H9 (cell line): ENCODE measurements around the gene SHISA9. TPM values are rescaled to one million over a fixed set of nuclear protein-coding genes. Genes with fewer than 3 reads are reported as not detected.

Experiments
- DNase-seq: peaks from one replicate; pipeline ENCODE4 v3.0.0-alpha.2; 2017
- H2AFZ ChIP-seq: one replicate; pipeline ENCODE4 v1.6.1; 2013; ENCODE audit warnings: mild to moderate bottlenecking, low read length, control low read depth, moderate library complexity
- H2AK5ac ChIP-seq: 2 replicates; pipeline ENCODE4 v1.6.1; 2013; ENCODE audit warnings: low read length, control low read depth, mixed read lengths; ENCODE audit not compliant: insufficient read length
- H2BK120ac ChIP-seq: one replicate; pipeline ENCODE4 v1.6.1; 2013; ENCODE audit warnings: low read depth, mild to moderate bottlenecking, low read length, control low read depth, inconsistent platforms; ENCODE audit not compliant: poor library complexity, severe bottlenecking
- H2BK12ac ChIP-seq: 2 replicates; pipeline ENCODE4 v1.6.1; 2013; ENCODE audit warnings: low read length, control low read depth, mixed read lengths, low read depth; ENCODE audit not compliant: insufficient read length
- H2BK15ac ChIP-seq: 2 replicates; pipeline ENCODE4 v1.6.1; 2013; ENCODE audit warnings: low read depth, low read length, control low read depth
- H2BK20ac ChIP-seq: one replicate; pipeline ENCODE4 v1.6.1; 2013; ENCODE audit warnings: low read depth, mild to moderate bottlenecking, low read length, control low read depth, inconsistent platforms; ENCODE audit not compliant: poor library complexity, severe bottlenecking
- H2BK5ac ChIP-seq: 2 replicates; pipeline ENCODE4 v1.6.1; 2013; ENCODE audit warnings: low read length, control low read depth, mixed read lengths; ENCODE audit not compliant: insufficient read length
- H3K14ac ChIP-seq: 2 replicates; pipeline ENCODE4 v1.6.1; 2013; ENCODE audit warnings: low read length, control low read depth; ENCODE audit not compliant: insufficient read depth
- H3K18ac ChIP-seq: 2 replicates; pipeline ENCODE4 v1.6.1; 2013; ENCODE audit warnings: low read depth, mild to moderate bottlenecking, mixed read lengths, low read length, control low read depth; ENCODE audit not compliant: insufficient read length
- H3K23ac ChIP-seq: 2 replicates; pipeline ENCODE4 v1.6.1; 2013; ENCODE audit warnings: low read length, control low read depth, mixed read lengths, low read depth; ENCODE audit not compliant: insufficient read length
- H3K23me2 ChIP-seq: 2 replicates; pipeline ENCODE4 v1.6.1; 2013; ENCODE audit warnings: low read depth, mild to moderate bottlenecking, mixed read lengths, low read length, control low read depth; ENCODE audit not compliant: insufficient read length, poor library complexity, severe bottlenecking
- H3K27ac ChIP-seq: 2 replicates; pipeline ENCODE4 v1.5.1; 2013; ENCODE audit warnings: low read length, control low read depth, mixed read lengths, low read depth; ENCODE audit not compliant: insufficient read length
- H3K27me3 ChIP-seq: 2 replicates; pipeline ENCODE4 v1.6.1; 2013; ENCODE audit warnings: low read length, control low read depth, inconsistent platforms; ENCODE audit not compliant: insufficient read depth
- H3K4ac ChIP-seq: 2 replicates; pipeline ENCODE4 v1.6.1; 2013; ENCODE audit warnings: low read depth, mild to moderate bottlenecking, control low read depth, inconsistent platforms, low read length, moderate library complexity
- H3K4me1 ChIP-seq: 2 replicates; pipeline ENCODE4 v1.6.1; 2013; ENCODE audit warnings: low read length, control low read depth, inconsistent platforms; ENCODE audit not compliant: insufficient read depth
- H3K4me2 ChIP-seq: 2 replicates; pipeline ENCODE4 v1.6.1; 2013; ENCODE audit warnings: low read length, control low read depth, mixed read lengths; ENCODE audit not compliant: insufficient read length, insufficient read depth
- H3K56ac ChIP-seq: 2 replicates; pipeline ENCODE4 v1.6.1; 2013; ENCODE audit warnings: low read depth, mild to moderate bottlenecking, mixed read lengths, low read length, control low read depth; ENCODE audit not compliant: insufficient read length
- H3K79me1 ChIP-seq: 2 replicates; pipeline ENCODE4 v1.6.1; 2013; ENCODE audit warnings: low read depth, mild to moderate bottlenecking, moderate library complexity, low read length, control low read depth, inconsistent platforms; ENCODE audit not compliant: insufficient read depth, poor library complexity, severe bottlenecking
- H3K79me2 ChIP-seq: 2 replicates; pipeline ENCODE4 v1.6.1; 2013; ENCODE audit warnings: low read length, control low read depth, inconsistent platforms; ENCODE audit not compliant: insufficient read depth
- H3K9ac ChIP-seq: 2 replicates; pipeline ENCODE4 v1.6.1; 2013; ENCODE audit warnings: low read length, control low read depth, mixed read lengths; ENCODE audit not compliant: insufficient read length; ENCODE audit errors: extremely low read depth
- H3K9me3 ChIP-seq: one replicate; pipeline ENCODE4 v1.6.1; 2013; ENCODE audit warnings: low read depth, low read length, inconsistent platforms; ENCODE audit not compliant: control insufficient read depth
- H3T11ph ChIP-seq: one replicate; pipeline ENCODE4 v1.6.1; 2013; ENCODE audit warnings: mild to moderate bottlenecking, low read length, control low read depth, inconsistent platforms
- H4K20me1 ChIP-seq: one replicate; pipeline ENCODE4 v1.6.1; 2013; ENCODE audit not compliant: control insufficient read depth, insufficient read length, insufficient read depth
- H4K5ac ChIP-seq: 2 replicates; pipeline ENCODE4 v1.6.1; 2013; ENCODE audit warnings: low read depth, mild to moderate bottlenecking, mixed read lengths, low read length, control low read depth; ENCODE audit not compliant: insufficient read length
- H4K8ac ChIP-seq: replicated peaks from 2 replicates; pipeline ENCODE4 v1.6.1; 2013; ENCODE audit warnings: low read length, control low read depth, mixed read lengths, low read depth; ENCODE audit not compliant: insufficient read length
- H4K91ac ChIP-seq: 2 replicates; pipeline ENCODE4 v1.6.1; 2013; ENCODE audit warnings: low read depth, mild to moderate bottlenecking, moderate library complexity, mixed read lengths, low read length, control low read depth; ENCODE audit not compliant: insufficient read length
- H3K27ac Mint-ChIP-seq, 3 experiments: 2 replicates in 2 of 3; 3 replicates in 1 of 3; pipeline ENCODE4 v1.8.0; 2020 to 2021; ENCODE audit warnings: mixed read lengths in 3 of 3, mild to moderate bottlenecking in 1 of 3, moderate library complexity in 1 of 3
- H3K27me3 Mint-ChIP-seq: 2 replicates; pipeline ENCODE4 v1.8.0; 2021; ENCODE audit warnings: low read depth, mild to moderate bottlenecking, moderate library complexity, mixed read lengths
- H3K36me3 Mint-ChIP-seq, 3 experiments: 2 replicates in 2 of 3; 3 replicates in 1 of 3; pipeline ENCODE4 v1.8.0; 2020 to 2021; ENCODE audit warnings: low read depth in 3 of 3, mixed read lengths in 3 of 3; ENCODE audit not compliant: insufficient read depth in 1 of 3
- H3K4me1 Mint-ChIP-seq, 2 experiments: 2 replicates each; pipeline ENCODE4 v1.8.0; 2020; ENCODE audit warnings: mixed read lengths in 2 of 2
- H3K4me3 Mint-ChIP-seq, 2 experiments: 2 replicates in 1 of 2; 3 replicates in 1 of 2; pipeline ENCODE4 v1.8.0; 2020 to 2021; ENCODE audit warnings: mild to moderate bottlenecking in 2 of 2, mixed read lengths in 2 of 2, moderate library complexity in 1 of 2
- H3K9me3 Mint-ChIP-seq, 2 experiments: 2 replicates in 1 of 2; 3 replicates in 1 of 2; pipeline ENCODE4 v1.8.0; 2020; ENCODE audit warnings: mild to moderate bottlenecking in 2 of 2, mixed read lengths in 2 of 2, moderate library complexity in 1 of 2
- WGBS: extraction: QIAGEN DNeasy Blood & Tissue Kit; methylation state at CpG from one replicate; pipeline ENCODE4 v1.1.7; 2013; ENCODE audit warnings: missing lambda C conversion rate, low lambda C conversion rate, mixed read lengths; ENCODE audit not compliant: insufficient read length; ENCODE audit errors: extremely low coverage; 5-methylcytosine and 5-hydroxymethylcytosine counted together
- total RNA-seq: library from RNA; stranded (reverse); gene quantifications from 2 replicates; pipeline ENCODE4 v1.2.1, GENCODE V29; 2021
- TF ChIP-seq, protein P1 (sequence below): fragments of 200-600 bp; sonication (generic); conservative IDR thresholded peaks from 3 replicates; pipeline ENCODE4 v1.8.0; 2021; ENCODE audit warnings: antibody characterized with exemption, mild to moderate bottlenecking

The SHISA9 gene
- total RNA-seq, 1 experiment from 2014 or later: 7.0 TPM

DNA sequence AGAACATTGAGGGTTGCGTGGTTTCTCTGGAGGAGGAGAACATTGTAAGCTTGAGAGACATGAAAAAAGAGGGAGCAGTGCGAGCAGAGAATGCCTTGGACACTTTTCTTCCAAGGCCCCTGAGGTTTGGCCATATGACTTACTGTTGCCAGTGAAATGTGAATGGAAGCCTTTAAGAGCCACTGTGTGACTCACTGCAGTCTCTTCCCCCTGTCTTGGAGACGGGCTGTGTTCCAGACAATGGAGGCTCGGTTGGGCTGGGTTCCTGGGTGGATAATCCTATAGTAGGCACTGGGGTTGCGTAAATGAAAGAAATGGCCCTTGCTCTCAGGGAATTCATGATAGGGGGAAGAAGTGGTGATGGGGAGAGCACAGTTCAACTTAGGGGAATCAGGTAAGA lies 75.5 kb downstream of the SHISA9 start:
- Histone ChIP-seq H3T11ph (no peak overlapping the region), H3K9ac (no peak overlapping the region), H3K56ac (no peak overlapping the region), H3K18ac (no peak overlapping the region), H3K23me2 (no peaks in the 10 kb centered on the region), H3K27ac (no peak overlapping the region), H2AK5ac (no peak overlapping the region), H2BK120ac (no peak overlapping the region), H2BK20ac (no peak overlapping the region), H2AFZ (no peak overlapping the region), H3K9me3 (no peaks in the 10 kb centered on the region), H2BK15ac (no peak overlapping the region), H3K27me3 (no peaks in the 10 kb centered on the region), H4K5ac (no peak overlapping the region), H4K91ac (no peak overlapping the region), H2BK5ac (no peak overlapping the region), H3K4me1 (peaks cover 4% of the 10 kb centered on the region; the same call in 1 of the 2 replicates), H4K20me1 (no peaks in the 10 kb centered on the region), H4K8ac (no peak overlapping the region), H2BK12ac (no peak overlapping the region), H3K23ac (no peak overlapping the region), H3K79me1 (no peaks in the 10 kb centered on the region), H3K79me2 (no peaks in the 10 kb centered on the region), H3K4ac (no peak overlapping the region), H3K14ac (no peak overlapping the region), H3K4me2 (no peak overlapping the region)
- no peaks in the 10 kb centered on the region for H3K27me3 Mint-ChIP-seq
- peaks cover 14 to 20% of the 10 kb centered on the region in 2 experiments for H3K4me1 Mint-ChIP-seq
- no peak overlapping the region for H3K4me3 Mint-ChIP-seq
- H3K36me3 Mint-ChIP-seq: peaks cover 0 to 23% (median 12%) of the 10 kb centered on the region in 3 experiments; a peak in 5 of 7 replicates
- H3K9me3 Mint-ChIP-seq: peaks cover 13 to 20% of the 10 kb centered on the region in 2 experiments; a peak in 4 of 5 replicates
- H3K27ac Mint-ChIP-seq: peak overlapping the region in 2 of 3 experiments; percentile 4 to 31; a peak in 3 of 7 replicates
- DNase-seq: no peak
- TF ChIP-seq, protein P1, sequence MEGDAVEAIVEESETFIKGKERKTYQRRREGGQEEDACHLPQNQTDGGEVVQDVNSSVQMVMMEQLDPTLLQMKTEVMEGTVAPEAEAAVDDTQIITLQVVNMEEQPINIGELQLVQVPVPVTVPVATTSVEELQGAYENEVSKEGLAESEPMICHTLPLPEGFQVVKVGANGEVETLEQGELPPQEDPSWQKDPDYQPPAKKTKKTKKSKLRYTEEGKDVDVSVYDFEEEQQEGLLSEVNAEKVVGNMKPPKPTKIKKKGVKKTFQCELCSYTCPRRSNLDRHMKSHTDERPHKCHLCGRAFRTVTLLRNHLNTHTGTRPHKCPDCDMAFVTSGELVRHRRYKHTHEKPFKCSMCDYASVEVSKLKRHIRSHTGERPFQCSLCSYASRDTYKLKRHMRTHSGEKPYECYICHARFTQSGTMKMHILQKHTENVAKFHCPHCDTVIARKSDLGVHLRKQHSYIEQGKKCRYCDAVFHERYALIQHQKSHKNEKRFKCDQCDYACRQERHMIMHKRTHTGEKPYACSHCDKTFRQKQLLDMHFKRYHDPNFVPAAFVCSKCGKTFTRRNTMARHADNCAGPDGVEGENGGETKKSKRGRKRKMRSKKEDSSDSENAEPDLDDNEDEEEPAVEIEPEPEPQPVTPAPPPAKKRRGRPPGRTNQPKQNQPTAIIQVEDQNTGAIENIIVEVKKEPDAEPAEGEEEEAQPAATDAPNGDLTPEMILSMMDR: no peak
- WGBS: no CpG with 5 or more reads among the region's 5 CpGs
